C4-2B (cell line): ENCODE data around the gene ITPR1.

ENCODE experiments used
- ZFX ChIP-seq: fragments of 450-650 bp; IDR thresholded peaks from 2 replicates; pipeline ENCODE4 v1.6.1; 2017
- TF ChIP-seq, protein P1 (sequence below): fragments of 450-650 bp; conservative IDR thresholded peaks from 2 replicates; pipeline ENCODE4 v1.5.1; 2017; ENCODE audit warnings: mild to moderate bottlenecking

- TF ChIP-seq, protein P1, sequence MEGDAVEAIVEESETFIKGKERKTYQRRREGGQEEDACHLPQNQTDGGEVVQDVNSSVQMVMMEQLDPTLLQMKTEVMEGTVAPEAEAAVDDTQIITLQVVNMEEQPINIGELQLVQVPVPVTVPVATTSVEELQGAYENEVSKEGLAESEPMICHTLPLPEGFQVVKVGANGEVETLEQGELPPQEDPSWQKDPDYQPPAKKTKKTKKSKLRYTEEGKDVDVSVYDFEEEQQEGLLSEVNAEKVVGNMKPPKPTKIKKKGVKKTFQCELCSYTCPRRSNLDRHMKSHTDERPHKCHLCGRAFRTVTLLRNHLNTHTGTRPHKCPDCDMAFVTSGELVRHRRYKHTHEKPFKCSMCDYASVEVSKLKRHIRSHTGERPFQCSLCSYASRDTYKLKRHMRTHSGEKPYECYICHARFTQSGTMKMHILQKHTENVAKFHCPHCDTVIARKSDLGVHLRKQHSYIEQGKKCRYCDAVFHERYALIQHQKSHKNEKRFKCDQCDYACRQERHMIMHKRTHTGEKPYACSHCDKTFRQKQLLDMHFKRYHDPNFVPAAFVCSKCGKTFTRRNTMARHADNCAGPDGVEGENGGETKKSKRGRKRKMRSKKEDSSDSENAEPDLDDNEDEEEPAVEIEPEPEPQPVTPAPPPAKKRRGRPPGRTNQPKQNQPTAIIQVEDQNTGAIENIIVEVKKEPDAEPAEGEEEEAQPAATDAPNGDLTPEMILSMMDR = no peak
- no peak for TF ChIP-seq ZFX
Measured at GRCh38 chr3:4719046-4719501, 225.9 kb downstream of the ITPR1 start.
